Tibial nerve (tissue), 4 donors: ENCODE results near the gene XKR7. TPM values are rescaled to one million over a fixed set of nuclear protein-coding genes. Genes with fewer than 3 reads are reported as not detected.

Experiments
- DNase-seq, 2 donors: peaks; one replicate each; pipeline ENCODE4 v3.0.0-alpha.2; 2019; ENCODE audit warnings: low spot score in 2 of 2
- H3K27ac ChIP-seq, 4 donors: fragments of 200-600 bp; sonication (generic) in 3 of 4; one replicate each; pipeline ENCODE4 v1.5.1; 2017 to 2019; ENCODE audit warnings: mild to moderate bottlenecking in 1 of 4
- H3K27me3 ChIP-seq, 2 donors: fragments of 200-600 bp; sonication (generic) in 1 of 2; one replicate each; pipeline versions ENCODE4 v1.5.1 to v1.6.0; 2017 to 2019
- H3K36me3 ChIP-seq, 3 donors: fragments of 200-600 bp; sonication (generic); one replicate each; pipeline ENCODE4 v1.5.1; 2018 to 2019
- H3K4me1 ChIP-seq, 4 donors: fragments of 200-600 bp; sonication (generic) in 3 of 4; one replicate each; pipeline ENCODE4 v1.5.1; 2017 to 2019
- H3K4me3 ChIP-seq, 4 donors: fragments of 200-600 bp; sonication (generic) in 3 of 4; one replicate each; pipeline ENCODE4 v1.5.1; 2017 to 2019; ENCODE audit warnings: mild to moderate bottlenecking in 1 of 4, moderate library complexity in 1 of 4
- H3K9me3 ChIP-seq, 4 donors: fragments of 200-600 bp; sonication (generic) in 3 of 4; one replicate each; pipeline ENCODE4 v1.5.1; 2017 to 2019
- CTCF ChIP-seq, 5 experiments: fragments of 200-600 bp in 3 of 5; fragments of 450-650 bp in 2 of 5; sonication (generic) in 3 of 5; IDR thresholded peaks; one replicate each; pipeline ENCODE4 v1.5.1; 2016 to 2019; ENCODE audit warnings: antibody characterized with exemption in 5 of 5, mild to moderate bottlenecking in 3 of 5, moderate library complexity in 2 of 5
- EP300 ChIP-seq, 2 donors: sonication (generic); formaldehyde crosslinking; IDR thresholded peaks; one replicate each; pipeline ENCODE4 v1.6.1; 2017; ENCODE audit warnings: antibody characterized with exemption in 2 of 2, mild to moderate bottlenecking in 1 of 2
- POLR2A ChIP-seq, 2 donors: fragments of 450-650 bp; IDR thresholded peaks; one replicate each; pipeline ENCODE4 v1.6.1; 2017; ENCODE audit warnings: antibody characterized with exemption in 2 of 2, mild to moderate bottlenecking in 2 of 2, moderate library complexity in 2 of 2
- WGBS, 2 donors: methylation state at CpG; one replicate each; pipeline ENCODE4 v1.1.5; 2018; 5-methylcytosine and 5-hydroxymethylcytosine counted together
- total RNA-seq, 4 donors: library from RNA; depleted of rRNA; stranded (reverse); fragments of >200 nt; gene quantifications; one replicate each; pipeline ENCODE4 v1.1.0, GENCODE V29; 2016

Gene XKR7
- total RNA-seq, 4 donors from 2014 or later = not detected

- Histone ChIP-seq H3K27ac (no peak overlapping the region), H3K9me3 (no peaks in the 10 kb centered on the region), H3K4me3 (no peak overlapping the region), H3K36me3 (no peaks in the 10 kb centered on the region), H3K27me3 (peaks cover 0 to 11% of the 10 kb centered on the region in 2 donors), H3K4me1 (no peaks in the 10 kb centered on the region)
- TF ChIP-seq CTCF (IDR thresholded peaks at IDR 0.05) (no peak), POLR2A (IDR thresholded peaks at IDR 0.05) (no peak), EP300 (IDR thresholded peaks at IDR 0.05) (no peak)
- DNase-seq = no peak
- 74 to 82% methylated on average over 8 of the region's 8 CpGs for WGBS, 2 donors
Observed at GRCh38 chr20:31989030-31989645, 21.2 kb downstream of the XKR7 start.

GRCh38 chr20:31990641-31991338, 22.8 kb downstream of the XKR7 start:
- TF ChIP-seq POLR2A (IDR thresholded peaks at IDR 0.05) (no peak), CTCF (IDR thresholded peaks at IDR 0.05) (no peak), EP300 (IDR thresholded peaks at IDR 0.05) (no peak)

GRCh38 chr20:31991339-31991705, 23.4 kb downstream of the XKR7 start:
- no peak for TF ChIP-seq EP300 (IDR thresholded peaks at IDR 0.05)
- Histone ChIP-seq H3K9me3 (no peaks in the 10 kb centered on the region), H3K4me1 (peaks cover 0 to 5% (median 0%) of the 10 kb centered on the region in 4 donors), H3K36me3 (no peaks in the 10 kb centered on the region), H3K27ac (no peak overlapping the region), H3K27me3 (peaks cover 0 to 33% of the 10 kb centered on the region in 2 donors), H3K4me3 (no peak overlapping the region)
- DNase-seq = no peak
- WGBS, 2 donors = 33 to 43% methylated on average over 1 of the region's 1 CpG

More at GRCh38 chr20:31990641-31991338, 22.8 kb downstream of the XKR7 start:
- H3K36me3 ChIP-seq = no peaks in the 10 kb centered on the region
- WGBS, 2 donors = 33 to 43% methylated on average over 3 to 4 of the region's 6 CpGs
- no peaks in the 10 kb centered on the region for H3K9me3 ChIP-seq
- H3K27me3 ChIP-seq = peaks cover 0 to 28% of the 10 kb centered on the region in 2 donors
- no peak for DNase-seq
- no peak overlapping the region for H3K4me3 ChIP-seq
- H3K27ac ChIP-seq = no peak overlapping the region
- H3K4me1 ChIP-seq = peaks cover 0 to 5% (median 0%) of the 10 kb centered on the region in 4 donors

- Histone ChIP-seq H3K27me3 (peaks cover 0 to 37% of the 10 kb centered on the region in 2 donors), H3K4me3 (no peak overlapping the region), H3K36me3 (no peaks in the 10 kb centered on the region), H3K9me3 (no peaks in the 10 kb centered on the region), H3K27ac (no peak overlapping the region), H3K4me1 (peaks cover 0 to 5% (median 0%) of the 10 kb centered on the region in 4 donors)
- 86 to 90% methylated on average over 2 of the region's 2 CpGs for WGBS, 2 donors
- DNase-seq = no peak
- TF ChIP-seq POLR2A (IDR thresholded peaks at IDR 0.05) (no peak), EP300 (IDR thresholded peaks at IDR 0.05) (no peak), CTCF (IDR thresholded peaks at IDR 0.05) (no peak)
Observed at GRCh38 chr20:31992086-31992485, 24.1 kb downstream of the XKR7 start.

- Histone ChIP-seq H3K27ac (no peak overlapping the region), H3K4me1 (peaks cover 0 to 5% (median 0%) of the 10 kb centered on the region in 4 donors), H3K9me3 (no peaks in the 10 kb centered on the region), H3K27me3 (peaks cover 0 to 40% of the 10 kb centered on the region in 2 donors), H3K4me3 (no peak overlapping the region), H3K36me3 (no peaks in the 10 kb centered on the region)
- no peak for DNase-seq
- no peak for TF ChIP-seq CTCF (IDR thresholded peaks at IDR 0.05)
- no peak for TF ChIP-seq EP300 (IDR thresholded peaks at IDR 0.05)
- no peak for TF ChIP-seq POLR2A (IDR thresholded peaks at IDR 0.05)
- WGBS, 2 donors = 96 to 97% methylated on average over 15 to 17 of the region's 18 CpGs
Observed at GRCh38 chr20:31996996-31997395, 29.0 kb downstream of the XKR7 start.
